Fibroblast of lung (primary cell): ENCODE results near the gene CBX6.

ENCODE experiments used
- CTCF ChIP-seq, 2 donors: IDR thresholded peaks in 1 of 2; conservative IDR thresholded peaks in 1 of 2; 1 replicate in 1 of 2; 2 replicates in 1 of 2; pipeline ENCODE4 v1.5.1; 2011 to 2012; ENCODE audit warnings: low read length in 2 of 2, control low read depth in 1 of 2, inconsistent platforms in 1 of 2, low read depth in 1 of 2, mild to moderate bottlenecking in 1 of 2
- EZH2 ChIP-seq: IDR thresholded peaks from 2 replicates; pipeline ENCODE4 v1.5.1; 2012; ENCODE audit warnings: low read length, control low read depth, mild to moderate bottlenecking; ENCODE audit errors: missing control alignments

- no peak for TF ChIP-seq CTCF (conservative IDR thresholded peaks at IDR 0.05 in 1 of 2, IDR thresholded peaks at IDR 0.05 in 1 of 2; ENCODE audit: low read depth in 1 of 2, low read length in 2 of 2)
- no peak for TF ChIP-seq EZH2
Measured at GRCh38 chr22:38907767-38908166, 35.8 kb upstream of the CBX6 start.
